ENCODE results near the gene CDKAL1. TPM values are rescaled to one million over a fixed set of nuclear protein-coding genes. Genes with fewer than 3 reads are reported as not detected.

Gene CDKAL1
- total RNA-seq, 1 donor from 2014 or later, result 9.1 TPM

- intact Hi-C loops (cut with micrococcal nuclease), result no loop called here
- Histone ChIP-seq H3K9me3 (replicated peaks) (no peaks in the 10 kb centered on the region), H3K36me3 (no peaks in the 10 kb centered on the region), H3K27ac (replicated peaks) (no peak overlapping the region), H3K27me3 (ENCODE audit: low read depth) (no peaks in the 10 kb centered on the region), H3K4me3 (no peak overlapping the region), H3K4me1 (peaks cover 6% of the 10 kb centered on the region)
- DNase-seq, result no peak
- TF ChIP-seq CTCF (IDR thresholded peaks at IDR 0.05; ENCODE audit: borderline replicate concordance), result no peak
Observed at GRCh38 chr6:20793174-20793573, 258.9 kb downstream of the CDKAL1 start.

- intact Hi-C loops (cut with micrococcal nuclease), result no loop called here
- Histone ChIP-seq H3K4me1 (no peaks in the 10 kb centered on the region), H3K4me3 (no peak overlapping the region), H3K9me3 (replicated peaks) (no peaks in the 10 kb centered on the region), H3K27me3 (ENCODE audit: low read depth) (no peaks in the 10 kb centered on the region), H3K27ac (replicated peaks) (no peak overlapping the region), H3K36me3 (no peaks in the 10 kb centered on the region)
- no peak for TF ChIP-seq CTCF (IDR thresholded peaks at IDR 0.05; ENCODE audit: borderline replicate concordance)
- DNase-seq, result no peak
Observed at GRCh38 chr6:20797597-20797996, 263.3 kb downstream of the CDKAL1 start.

GRCh38 chr6:20800229-20800628 lies 266.0 kb downstream of the CDKAL1 start:
- no peaks in the 10 kb centered on the region for H3K36me3 ChIP-seq
- intact Hi-C loops (cut with micrococcal nuclease), result no loop called here
- no peaks in the 10 kb centered on the region for H3K27me3 ChIP-seq (ENCODE audit: low read depth)

GRCh38 chr6:20800653-20801052 lies 266.4 kb downstream of the CDKAL1 start:
- TF ChIP-seq CTCF (IDR thresholded peaks at IDR 0.05; ENCODE audit: borderline replicate concordance), result no peak
- Histone ChIP-seq H3K9me3 (replicated peaks) (no peaks in the 10 kb centered on the region), H3K4me1 (peaks cover 14% of the 10 kb centered on the region), H3K36me3 (no peaks in the 10 kb centered on the region), H3K27ac (replicated peaks) (no peak overlapping the region), H3K27me3 (ENCODE audit: low read depth) (no peaks in the 10 kb centered on the region), H3K4me3 (no peak overlapping the region)
- intact Hi-C loops (cut with micrococcal nuclease), result no loop called here
- DNase-seq, result no peak

More at GRCh38 chr6:20800229-20800628, 266.0 kb downstream of the CDKAL1 start:
- Histone ChIP-seq H3K27ac (replicated peaks) (no peak overlapping the region), H3K4me1 (peaks cover 11% of the 10 kb centered on the region), H3K4me3 (no peak overlapping the region), H3K9me3 (replicated peaks) (no peaks in the 10 kb centered on the region)
- DNase-seq, result no peak
- no peak for TF ChIP-seq CTCF (IDR thresholded peaks at IDR 0.05; ENCODE audit: borderline replicate concordance)

GRCh38 chr6:20801595-20801994 lies 267.3 kb downstream of the CDKAL1 start:
- intact Hi-C loops (cut with micrococcal nuclease), result no loop called here
- no peak for TF ChIP-seq CTCF (IDR thresholded peaks at IDR 0.05; ENCODE audit: borderline replicate concordance)

GRCh38 chr6:20802596-20802995 lies 268.3 kb downstream of the CDKAL1 start:
- intact Hi-C loops (cut with micrococcal nuclease), result no loop called here
- H3K9me3 ChIP-seq (replicated peaks), result peaks cover 17% of the 10 kb centered on the region
- H3K36me3 ChIP-seq, result peaks cover 13% of the 10 kb centered on the region
- TF ChIP-seq CTCF (IDR thresholded peaks at IDR 0.05; ENCODE audit: borderline replicate concordance), result no peak
- no peak for DNase-seq
- peaks cover 14% of the 10 kb centered on the region for H3K4me1 ChIP-seq
- H3K27ac ChIP-seq (replicated peaks), result no peak overlapping the region
- no peaks in the 10 kb centered on the region for H3K27me3 ChIP-seq (ENCODE audit: low read depth)
- no peak overlapping the region for H3K4me3 ChIP-seq

More at GRCh38 chr6:20801595-20801994, 267.3 kb downstream of the CDKAL1 start:
- Histone ChIP-seq H3K9me3 (replicated peaks) (peaks cover 9% of the 10 kb centered on the region), H3K36me3 (peaks cover 7% of the 10 kb centered on the region), H3K4me3 (no peak overlapping the region), H3K27me3 (ENCODE audit: low read depth) (no peaks in the 10 kb centered on the region), H3K27ac (replicated peaks) (no peak overlapping the region), H3K4me1 (peaks cover 14% of the 10 kb centered on the region)
- no peak for DNase-seq
